Peyer's patch (tissue), 4 donors: Measurements from ENCODE around the gene KCNN1. TPM values are rescaled to one million over a fixed set of nuclear protein-coding genes. Genes with fewer than 3 reads are reported as not detected.
"Not testable (repeated sequence)": the region's sequence is repeated elsewhere in the genome, so short reads cannot be mapped to it uniquely, and the experiment has no call there.

ENCODE experiments used
- DNase-seq, 3 donors: peaks; one replicate each; pipeline ENCODE4 v3.0.0-alpha.2; 2017 to 2019
- H3K27ac ChIP-seq, 4 donors: fragments of 200-600 bp; sonication (generic); one replicate each; pipeline ENCODE4 v1.5.1; 2016 to 2019
- H3K27me3 ChIP-seq, 2 donors: fragments of 200-600 bp; sonication (generic); one replicate each; pipeline ENCODE4 v1.5.1; 2019
- H3K36me3 ChIP-seq, 3 donors: fragments of 200-600 bp; sonication (generic); one replicate each; pipeline ENCODE4 v1.5.1; 2016 to 2019
- H3K4me1 ChIP-seq, 4 donors: fragments of 200-600 bp; sonication (generic); one replicate each; pipeline ENCODE4 v1.5.1; 2016 to 2019
- H3K4me3 ChIP-seq, 4 donors: fragments of 200-600 bp; sonication (generic); 1 replicate in 3 of 4; 2 replicates in 1 of 4; pipeline ENCODE4 v1.5.1; 2016 to 2019; ENCODE audit warnings: mild to moderate bottlenecking in 1 of 4
- H3K9me3 ChIP-seq, 4 donors: fragments of 200-600 bp; sonication (generic); one replicate each; pipeline ENCODE4 v1.5.1; 2016 to 2019; ENCODE audit warnings: mild to moderate bottlenecking in 1 of 4
- POLR2A ChIP-seq, 2 donors: fragments of 450-650 bp; IDR thresholded peaks; one replicate each; pipeline ENCODE4 v1.5.1; 2017; ENCODE audit warnings: antibody characterized with exemption in 2 of 2, mild to moderate bottlenecking in 2 of 2, moderate library complexity in 2 of 2
- total RNA-seq, 4 donors: library from RNA; depleted of rRNA; stranded (reverse); fragments of >200 nt; gene quantifications; one replicate each; pipeline ENCODE4 v1.1.0, GENCODE V29; 2016
- TF ChIP-seq, protein P1 (sequence below), 6 experiments: fragments of 450-650 bp in 4 of 6; fragments of 200-600 bp in 2 of 6; sonication (generic) in 1 of 6; IDR thresholded peaks; one replicate each; pipeline ENCODE4 v1.5.1; 2017 to 2019; ENCODE audit warnings: antibody characterized with exemption in 6 of 6, mild to moderate bottlenecking in 3 of 6, moderate library complexity in 1 of 6

Gene KCNN1
- total RNA-seq, 4 donors from 2014 or later = not detected

DNA sequence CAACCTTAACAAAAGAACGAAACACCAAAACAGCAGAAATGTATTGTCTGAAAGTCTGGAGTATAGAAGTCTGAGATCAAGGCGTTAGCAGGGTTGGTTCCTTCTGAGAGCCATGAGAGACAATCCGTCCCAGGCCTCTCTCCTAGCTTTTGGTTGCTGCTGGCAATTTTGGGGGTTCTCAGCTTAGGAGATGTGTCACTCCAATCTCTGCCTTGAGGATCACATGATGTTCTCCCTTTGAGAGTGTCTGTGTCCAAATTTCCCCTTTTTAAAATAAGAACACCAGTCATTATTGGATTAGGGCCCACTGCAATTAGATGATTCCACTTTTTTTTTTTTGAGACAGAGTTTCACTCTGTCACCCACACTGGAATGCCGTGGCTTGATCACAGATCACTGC, 10.1 kb downstream of the KCNN1 start:
- no peak overlapping the region for H3K27ac ChIP-seq
- TF ChIP-seq POLR2A (IDR thresholded peaks at IDR 0.05) = no peak
- TF ChIP-seq, protein P1, sequence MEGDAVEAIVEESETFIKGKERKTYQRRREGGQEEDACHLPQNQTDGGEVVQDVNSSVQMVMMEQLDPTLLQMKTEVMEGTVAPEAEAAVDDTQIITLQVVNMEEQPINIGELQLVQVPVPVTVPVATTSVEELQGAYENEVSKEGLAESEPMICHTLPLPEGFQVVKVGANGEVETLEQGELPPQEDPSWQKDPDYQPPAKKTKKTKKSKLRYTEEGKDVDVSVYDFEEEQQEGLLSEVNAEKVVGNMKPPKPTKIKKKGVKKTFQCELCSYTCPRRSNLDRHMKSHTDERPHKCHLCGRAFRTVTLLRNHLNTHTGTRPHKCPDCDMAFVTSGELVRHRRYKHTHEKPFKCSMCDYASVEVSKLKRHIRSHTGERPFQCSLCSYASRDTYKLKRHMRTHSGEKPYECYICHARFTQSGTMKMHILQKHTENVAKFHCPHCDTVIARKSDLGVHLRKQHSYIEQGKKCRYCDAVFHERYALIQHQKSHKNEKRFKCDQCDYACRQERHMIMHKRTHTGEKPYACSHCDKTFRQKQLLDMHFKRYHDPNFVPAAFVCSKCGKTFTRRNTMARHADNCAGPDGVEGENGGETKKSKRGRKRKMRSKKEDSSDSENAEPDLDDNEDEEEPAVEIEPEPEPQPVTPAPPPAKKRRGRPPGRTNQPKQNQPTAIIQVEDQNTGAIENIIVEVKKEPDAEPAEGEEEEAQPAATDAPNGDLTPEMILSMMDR (IDR thresholded peaks at IDR 0.05) = no peak
- H3K4me1 ChIP-seq = peaks cover 0 to 4% (median 0%) of the 10 kb centered on the region in 4 donors
- H3K27me3 ChIP-seq = no peaks in the 10 kb centered on the region
- H3K36me3 ChIP-seq = no peaks in the 10 kb centered on the region
- no peak for DNase-seq
- no peak overlapping the region for H3K4me3 ChIP-seq
- H3K9me3 ChIP-seq = no peaks in the 10 kb centered on the region

- Histone ChIP-seq H3K36me3 (no peaks in the 10 kb centered on the region), H3K4me3 (no peak overlapping the region), H3K4me1 (peaks cover 0 to 4% (median 0%) of the 10 kb centered on the region in 4 donors), H3K9me3 (no peaks in the 10 kb centered on the region), H3K27ac (no peak overlapping the region), H3K27me3 (no peaks in the 10 kb centered on the region)
- TF ChIP-seq, protein P1 (IDR thresholded peaks at IDR 0.05) = no peak
- no peak for TF ChIP-seq POLR2A (IDR thresholded peaks at IDR 0.05)
- no peak for DNase-seq
Measured at GRCh38 chr19:17977488-17977887, 10.6 kb downstream of the KCNN1 start.

DNA sequence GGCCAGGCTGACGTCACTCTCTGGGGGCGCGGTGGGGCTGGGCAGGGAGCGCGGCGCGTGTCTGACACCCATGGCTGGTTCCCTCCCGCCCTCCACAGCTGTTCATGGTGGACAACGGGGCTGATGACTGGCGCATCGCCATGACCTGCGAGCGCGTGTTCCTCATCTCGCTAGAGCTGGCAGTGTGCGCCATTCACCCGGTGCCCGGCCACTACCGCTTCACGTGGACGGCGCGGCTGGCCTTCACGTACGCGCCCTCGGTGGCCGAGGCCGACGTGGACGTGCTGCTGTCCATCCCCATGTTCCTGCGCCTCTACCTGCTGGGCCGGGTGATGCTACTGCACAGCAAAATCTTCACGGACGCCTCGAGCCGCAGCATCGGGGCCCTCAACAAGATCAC, 14.7 kb downstream of the KCNN1 start:
- Histone ChIP-seq H3K9me3 (no peaks in the 10 kb centered on the region), H3K27me3 (no peaks in the 10 kb centered on the region), H3K27ac (no peak overlapping the region), H3K4me3 (no peak overlapping the region), H3K4me1 (peaks cover 0 to 4% (median 0%) of the 10 kb centered on the region in 4 donors), H3K36me3 (no peaks in the 10 kb centered on the region)
- TF ChIP-seq POLR2A (IDR thresholded peaks at IDR 0.05) = no peak
- TF ChIP-seq, protein P1 (IDR thresholded peaks at IDR 0.05) = no peak
- no peak for DNase-seq

DNA sequence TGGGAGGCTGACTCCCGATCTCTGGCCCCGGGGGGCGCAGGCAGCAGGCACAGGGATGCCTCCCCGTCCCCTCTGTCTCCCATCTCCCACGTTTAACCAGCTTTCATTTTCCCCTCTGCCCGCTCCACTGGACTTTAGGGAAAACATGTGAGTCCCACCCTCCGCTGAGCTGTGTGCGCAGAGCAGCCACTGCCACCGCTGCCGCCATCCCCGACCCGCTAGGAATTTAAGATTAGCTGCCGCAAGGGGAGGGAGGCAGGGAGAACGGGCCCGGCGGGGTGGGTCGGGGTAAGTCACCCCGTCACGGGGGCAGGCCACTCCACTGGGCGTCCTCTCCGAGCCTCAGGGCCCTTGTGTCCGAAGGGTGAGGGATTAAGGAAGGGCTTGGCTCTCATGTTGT, 15.5 kb downstream of the KCNN1 start:
- Histone ChIP-seq H3K4me1 (peaks cover 0 to 4% (median 0%) of the 10 kb centered on the region in 4 donors), H3K27ac (no peak overlapping the region), H3K27me3 (no peaks in the 10 kb centered on the region), H3K9me3 (no peaks in the 10 kb centered on the region), H3K4me3 (no peak overlapping the region), H3K36me3 (no peaks in the 10 kb centered on the region)
- DNase-seq = no peak
- TF ChIP-seq, protein P1 (IDR thresholded peaks at IDR 0.05) = no peak
- TF ChIP-seq POLR2A (IDR thresholded peaks at IDR 0.05) = no peak

DNA sequence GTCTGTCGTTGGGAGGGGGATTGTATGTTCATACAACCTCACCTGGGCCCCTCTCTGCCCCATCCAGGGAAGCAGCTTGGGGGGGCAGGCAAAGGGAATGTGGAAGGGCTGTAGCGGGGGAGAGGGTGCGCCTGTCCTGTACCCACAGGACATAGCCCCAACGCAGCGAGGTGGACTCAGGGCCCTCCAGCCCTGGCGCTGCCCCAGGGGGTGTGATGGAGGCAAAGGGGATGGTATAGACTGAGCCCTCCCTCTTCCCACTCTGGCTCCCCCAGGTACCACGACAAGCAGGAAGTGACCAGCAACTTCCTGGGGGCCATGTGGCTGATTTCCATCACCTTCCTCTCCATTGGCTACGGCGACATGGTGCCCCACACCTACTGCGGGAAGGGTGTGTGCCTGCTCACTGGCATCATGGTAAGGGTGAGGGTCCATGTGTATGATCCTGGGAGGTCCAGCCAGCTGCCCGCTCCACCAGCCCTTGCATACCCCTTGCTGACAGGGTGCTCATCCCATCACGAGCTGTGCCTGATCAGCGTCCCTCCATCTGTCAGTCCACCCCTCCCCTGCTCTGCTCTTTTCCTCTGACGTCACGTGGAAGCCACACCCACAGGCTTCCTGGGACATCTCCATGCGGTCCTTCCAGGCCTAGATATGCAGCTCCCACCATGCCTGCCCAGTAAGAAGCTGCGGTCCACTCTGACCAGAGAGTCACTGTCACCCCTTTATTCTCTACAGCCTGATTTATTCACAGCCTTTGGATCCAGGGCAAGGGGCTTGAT, 18.3 kb downstream of the KCNN1 start:
- no peak overlapping the region for H3K4me3 ChIP-seq
- no peak for DNase-seq
- H3K9me3 ChIP-seq = no peaks in the 10 kb centered on the region
- no peak for TF ChIP-seq POLR2A (IDR thresholded peaks at IDR 0.05)
- TF ChIP-seq, protein P1 (IDR thresholded peaks at IDR 0.05) = no peak
- no peaks in the 10 kb centered on the region for H3K4me1 ChIP-seq
- H3K27me3 ChIP-seq = no peaks in the 10 kb centered on the region
- no peaks in the 10 kb centered on the region for H3K36me3 ChIP-seq
- H3K27ac ChIP-seq = no peak overlapping the region

DNA sequence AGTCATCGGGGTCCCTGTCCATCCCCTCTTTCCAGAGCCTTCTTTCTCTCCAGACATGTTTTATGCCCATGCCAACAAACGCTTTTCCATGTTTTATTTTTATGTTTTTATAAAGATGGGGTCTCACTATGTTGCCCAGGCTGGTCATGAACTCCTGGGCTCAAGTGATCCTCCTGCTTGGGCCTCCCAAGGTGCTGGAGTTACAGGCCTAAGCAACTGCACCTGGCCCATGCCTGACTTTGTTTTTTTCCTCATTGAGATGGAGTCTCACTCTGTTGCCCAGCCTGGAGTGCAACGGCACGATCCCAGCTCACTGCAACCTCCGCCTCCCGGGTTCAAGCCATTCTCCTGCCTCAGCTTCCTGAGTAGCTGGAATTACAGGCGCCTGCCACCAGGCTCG, 19.7 kb downstream of the KCNN1 start:
- not testable (repeated sequence) for DNase-seq, H3K27ac ChIP-seq, H3K36me3 ChIP-seq, H3K27me3 ChIP-seq, H3K9me3 ChIP-seq, H3K4me1 ChIP-seq, H3K4me3 ChIP-seq
